ENCODE results near the gene MAP6. TPM values are rescaled to one million over a fixed set of nuclear protein-coding genes. Genes with fewer than 3 reads are reported as not detected.

The MAP6 gene
- total RNA-seq, 1 donor from 2014 or later, result 0.92 TPM

DNA sequence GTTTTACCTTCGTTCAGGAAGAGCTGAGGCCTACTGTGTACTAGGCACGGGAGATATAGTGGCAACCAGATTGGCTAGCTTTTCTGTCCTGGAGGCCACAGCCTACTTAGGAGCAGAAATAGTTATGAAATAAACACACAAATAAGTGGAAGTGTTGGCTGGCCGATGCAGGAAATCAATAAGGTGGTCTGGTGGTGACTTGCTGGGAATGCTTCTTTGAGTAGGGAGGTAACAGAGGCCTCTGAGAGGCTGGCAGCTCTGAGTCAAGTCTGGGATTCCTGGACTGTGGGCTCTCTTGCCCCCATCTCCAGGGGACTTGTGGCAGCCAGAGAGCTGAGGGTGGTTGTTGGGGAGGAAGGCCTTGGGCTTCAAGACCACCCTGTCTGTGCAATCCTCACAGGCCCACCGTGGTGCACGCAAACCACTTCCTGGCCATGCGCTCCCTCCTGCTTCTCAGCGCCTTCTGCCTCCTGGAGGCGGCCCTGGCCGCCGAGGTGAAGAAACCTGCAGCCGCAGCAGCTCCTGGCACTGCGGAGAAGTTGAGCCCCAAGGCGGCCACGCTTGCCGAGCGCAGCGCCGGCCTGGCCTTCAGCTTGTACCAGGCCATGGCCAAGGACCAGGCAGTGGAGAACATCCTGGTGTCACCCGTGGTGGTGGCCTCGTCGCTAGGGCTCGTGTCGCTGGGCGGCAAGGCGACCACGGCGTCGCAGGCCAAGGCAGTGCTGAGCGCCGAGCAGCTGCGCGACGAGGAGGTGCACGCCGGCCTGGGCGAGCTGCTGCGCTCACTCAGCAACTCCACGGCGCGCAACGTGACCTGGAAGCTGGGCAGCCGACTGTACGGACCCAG, 102.7 kb downstream of the MAP6 start:
- Mint-ChIP-seq H3K27ac (peak overlapping the region; percentile 75), H3K4me3 (peak overlapping the region; percentile 33), H3K9me3 (no peaks in the 10 kb centered on the region), H3K36me3 (peaks cover 21% of the 10 kb centered on the region), H3K27me3 (ENCODE audit: low read depth) (no peaks in the 10 kb centered on the region), H3K4me1 (peaks cover 29% of the 10 kb centered on the region)
- TF ChIP-seq, protein P1, sequence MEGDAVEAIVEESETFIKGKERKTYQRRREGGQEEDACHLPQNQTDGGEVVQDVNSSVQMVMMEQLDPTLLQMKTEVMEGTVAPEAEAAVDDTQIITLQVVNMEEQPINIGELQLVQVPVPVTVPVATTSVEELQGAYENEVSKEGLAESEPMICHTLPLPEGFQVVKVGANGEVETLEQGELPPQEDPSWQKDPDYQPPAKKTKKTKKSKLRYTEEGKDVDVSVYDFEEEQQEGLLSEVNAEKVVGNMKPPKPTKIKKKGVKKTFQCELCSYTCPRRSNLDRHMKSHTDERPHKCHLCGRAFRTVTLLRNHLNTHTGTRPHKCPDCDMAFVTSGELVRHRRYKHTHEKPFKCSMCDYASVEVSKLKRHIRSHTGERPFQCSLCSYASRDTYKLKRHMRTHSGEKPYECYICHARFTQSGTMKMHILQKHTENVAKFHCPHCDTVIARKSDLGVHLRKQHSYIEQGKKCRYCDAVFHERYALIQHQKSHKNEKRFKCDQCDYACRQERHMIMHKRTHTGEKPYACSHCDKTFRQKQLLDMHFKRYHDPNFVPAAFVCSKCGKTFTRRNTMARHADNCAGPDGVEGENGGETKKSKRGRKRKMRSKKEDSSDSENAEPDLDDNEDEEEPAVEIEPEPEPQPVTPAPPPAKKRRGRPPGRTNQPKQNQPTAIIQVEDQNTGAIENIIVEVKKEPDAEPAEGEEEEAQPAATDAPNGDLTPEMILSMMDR (IDR thresholded peaks at IDR 0.05; ENCODE audit: unreplicated experiment), result no peak
- no peak for DNase-seq (ENCODE audit: low spot score in 2 of 2, unreplicated experiment in 2 of 2)

DNA sequence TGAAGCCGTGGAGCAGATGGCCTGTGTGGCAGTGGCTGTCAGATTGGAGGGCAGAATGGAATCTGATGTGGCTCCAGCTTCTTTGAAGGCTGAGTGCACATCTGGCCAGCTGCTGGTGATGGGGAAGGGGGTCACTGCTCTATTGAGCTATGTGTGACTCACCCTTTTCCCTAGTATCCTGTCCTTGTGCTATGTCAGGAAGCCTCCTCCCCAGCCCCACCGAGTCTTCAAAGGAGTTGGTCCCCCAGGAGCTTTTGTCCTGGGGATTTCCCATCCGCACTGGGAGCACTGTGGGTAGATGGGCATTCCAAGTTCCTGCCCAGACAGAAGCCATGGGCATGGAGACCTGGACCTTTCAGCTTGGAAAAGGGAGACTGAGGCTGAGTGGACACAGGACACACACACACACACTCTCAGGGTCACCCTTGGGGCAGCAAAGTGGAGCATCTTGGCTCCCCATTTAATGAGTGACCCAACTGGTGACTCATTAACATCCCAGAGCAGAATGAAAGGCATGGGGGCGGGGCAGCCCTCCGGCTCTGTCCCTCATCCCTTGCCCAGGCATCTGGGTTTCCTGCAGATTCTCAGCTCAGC, 103.5 kb downstream of the MAP6 start:
- H3K9me3 Mint-ChIP-seq, result no peaks in the 10 kb centered on the region
- no peak for DNase-seq (ENCODE audit: low spot score in 2 of 2, unreplicated experiment in 2 of 2)
- TF ChIP-seq, protein P1 (IDR thresholded peaks at IDR 0.05; ENCODE audit: unreplicated experiment), result no peak
- H3K4me3 Mint-ChIP-seq, result peak overlapping the region; percentile 92
- peaks cover 19% of the 10 kb centered on the region for H3K36me3 Mint-ChIP-seq
- H3K27me3 Mint-ChIP-seq (ENCODE audit: low read depth), result no peaks in the 10 kb centered on the region
- peaks cover 38% of the 10 kb centered on the region for H3K4me1 Mint-ChIP-seq
- peak overlapping the region; percentile 98 for H3K27ac Mint-ChIP-seq

DNA sequence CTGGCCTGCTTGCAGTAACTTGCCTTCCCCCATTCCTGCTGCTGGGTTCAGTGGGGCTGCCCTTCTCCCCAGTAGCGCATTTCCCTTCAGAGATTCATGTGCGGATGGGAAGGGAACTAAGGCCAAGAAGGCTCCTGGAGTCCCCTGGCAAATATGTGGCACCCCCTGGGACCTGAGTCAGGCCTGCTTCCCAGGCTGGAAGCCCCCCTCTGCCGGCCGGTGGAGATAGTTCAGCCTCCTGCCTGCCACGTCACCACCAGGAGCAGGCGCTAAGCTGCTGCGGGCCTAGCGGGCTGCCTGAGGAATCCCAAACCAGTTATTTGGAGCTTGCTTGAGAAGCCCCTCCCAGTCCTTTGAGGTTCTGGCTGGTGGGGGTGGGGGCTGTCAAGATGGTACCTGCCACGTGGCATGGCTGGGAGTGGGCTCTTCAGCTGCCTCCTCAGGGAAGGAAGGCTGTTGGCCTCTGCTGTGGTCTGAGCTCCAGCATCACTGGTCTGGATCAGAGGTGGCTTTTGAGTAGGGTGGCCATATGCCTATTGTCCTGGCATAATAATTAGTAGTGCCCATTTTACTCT, 104.8 kb downstream of the MAP6 start:
- peak overlapping the region; percentile 92 for H3K4me3 Mint-ChIP-seq
- TF ChIP-seq, protein P1 (IDR thresholded peaks at IDR 0.05; ENCODE audit: unreplicated experiment), result peak; percentile 61
- H3K27me3 Mint-ChIP-seq (ENCODE audit: low read depth), result no peaks in the 10 kb centered on the region
- H3K27ac Mint-ChIP-seq, result peak overlapping the region; percentile 98
- DNase-seq (ENCODE audit: low spot score in 2 of 2, unreplicated experiment in 2 of 2), result peak; percentile 66 to 76
- H3K9me3 Mint-ChIP-seq, result no peaks in the 10 kb centered on the region
- H3K36me3 Mint-ChIP-seq, result peaks cover 18% of the 10 kb centered on the region
- peaks cover 47% of the 10 kb centered on the region for H3K4me1 Mint-ChIP-seq

DNA sequence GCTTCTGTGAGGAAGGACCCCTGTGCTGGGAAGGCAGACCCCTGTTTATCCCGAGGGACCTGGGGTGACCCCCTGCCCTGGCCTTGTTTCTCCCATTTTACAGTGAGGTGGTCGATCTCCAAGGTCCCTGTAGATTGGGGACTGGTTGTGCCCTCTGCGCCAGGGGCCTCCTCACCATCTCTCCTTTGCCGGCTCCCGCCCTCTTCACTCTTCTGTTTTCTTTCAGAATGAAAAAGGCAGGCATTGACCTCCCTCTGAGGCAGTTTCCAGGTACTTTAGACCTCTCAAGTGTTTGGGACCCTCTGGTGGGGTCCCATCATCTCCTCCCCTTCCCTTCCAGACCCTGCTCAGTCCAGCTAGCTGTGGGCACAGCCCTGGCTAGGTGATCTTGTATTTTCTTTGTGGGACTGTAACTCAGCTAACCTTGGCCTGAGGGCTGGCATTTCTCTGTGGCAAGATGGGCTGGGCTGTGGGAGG, 105.3 kb downstream of the MAP6 start:
- TF ChIP-seq, protein P1 (IDR thresholded peaks at IDR 0.05; ENCODE audit: unreplicated experiment), result no peak
- Mint-ChIP-seq H3K27ac (peak overlapping the region; percentile 98), H3K9me3 (no peaks in the 10 kb centered on the region), H3K27me3 (ENCODE audit: low read depth) (no peaks in the 10 kb centered on the region), H3K36me3 (peaks cover 13% of the 10 kb centered on the region), H3K4me3 (peak overlapping the region; percentile 92), H3K4me1 (peaks cover 51% of the 10 kb centered on the region)
- no peak for DNase-seq (ENCODE audit: low spot score in 2 of 2, unreplicated experiment in 2 of 2)

DNA sequence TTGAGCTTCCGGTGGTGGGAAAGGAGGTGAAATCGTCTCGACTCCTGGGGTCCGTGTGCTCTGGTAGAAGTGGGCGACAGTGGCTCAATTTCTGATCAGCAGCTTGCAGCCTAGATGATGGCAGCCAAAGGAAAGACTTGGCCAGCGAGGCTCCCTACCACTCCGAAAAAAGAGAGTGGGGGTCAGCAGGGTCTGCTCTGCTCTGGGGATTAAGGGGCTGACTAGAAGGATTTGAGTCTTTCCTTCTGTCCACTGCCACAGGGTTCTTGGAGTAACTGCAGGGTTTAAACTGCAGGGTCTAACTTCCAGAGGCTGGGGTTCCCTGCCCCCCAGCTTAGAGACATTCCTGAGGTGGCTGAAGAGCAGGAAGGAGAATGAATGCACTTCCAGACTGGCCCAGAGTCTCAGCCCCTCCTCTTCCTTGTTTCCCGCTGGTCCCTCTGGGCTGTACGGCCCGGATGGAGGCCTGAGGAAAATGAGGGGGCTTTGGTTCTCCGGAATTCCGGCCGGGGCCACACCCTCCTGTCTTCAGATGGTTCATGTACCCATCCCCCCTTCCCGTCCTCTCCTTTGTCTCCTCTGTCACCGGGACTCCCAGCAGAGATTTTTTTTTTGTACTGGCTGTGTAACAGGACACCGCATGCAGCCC, 105.9 kb downstream of the MAP6 start:
- Mint-ChIP-seq H3K27me3 (ENCODE audit: low read depth) (no peaks in the 10 kb centered on the region), H3K9me3 (no peaks in the 10 kb centered on the region), H3K36me3 (peaks cover 7% of the 10 kb centered on the region), H3K4me3 (peak overlapping the region; percentile 92), H3K27ac (peak overlapping the region; percentile 98), H3K4me1 (peaks cover 56% of the 10 kb centered on the region)
- no peak for DNase-seq (ENCODE audit: low spot score in 2 of 2, unreplicated experiment in 2 of 2)
- TF ChIP-seq, protein P1 (IDR thresholded peaks at IDR 0.05; ENCODE audit: unreplicated experiment), result no peak
